ENCODE results near the gene DAP. TPM values are rescaled to one million over a fixed set of nuclear protein-coding genes. Genes with fewer than 3 reads are reported as not detected.

DAP gene
- total and polyA plus RNA-seq, 4 donors, result 27.2 to 80.8 (median 58.3) TPM

- no peak for DNase-seq (ENCODE audit: low read depth in 4 of 6, low spot score in 6 of 6)
- Histone ChIP-seq H3K9me3 (ENCODE audit: control insufficient read depth, insufficient read depth, low read length) (no peaks in the 10 kb centered on the region), H3K4me1 (ENCODE audit: control insufficient read depth, insufficient read depth, low read length) (peaks cover 6% of the 10 kb centered on the region), H3K27ac (ENCODE audit: low read depth, low read length) (no peak overlapping the region), H3K36me3 (ENCODE audit: control insufficient read depth, insufficient read depth, low read length) (no peaks in the 10 kb centered on the region), H3K27me3 (ENCODE audit: control insufficient read depth, insufficient read depth, low read length) (no peaks in the 10 kb centered on the region), H3K4me3 (ENCODE audit: low read depth, low read length) (no peak overlapping the region)
Measured at GRCh38 chr5:10737880-10738279, 23.2 kb downstream of the DAP start.

DNA sequence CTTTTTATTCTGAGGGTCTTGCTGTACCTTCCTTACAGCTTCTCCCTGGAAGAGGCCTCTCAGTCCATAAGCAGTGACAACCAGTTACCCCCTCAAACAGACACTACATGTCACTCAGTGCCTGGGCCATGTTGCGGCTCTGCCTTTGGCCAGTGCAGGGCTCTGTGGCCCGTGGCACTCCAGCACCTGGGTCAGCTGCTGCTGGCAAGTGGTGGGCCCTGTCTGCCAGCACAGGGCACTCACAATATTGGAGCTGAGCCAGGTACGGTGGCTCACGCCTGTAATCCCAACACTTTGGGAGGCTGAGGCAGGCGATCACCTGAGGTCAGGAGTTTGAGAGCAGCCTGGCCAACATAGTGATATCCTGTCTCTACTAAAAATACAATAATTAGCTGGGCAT lies 24.2 kb downstream of the DAP start:
- Histone ChIP-seq H3K27me3 (ENCODE audit: control insufficient read depth, insufficient read depth, low read length) (no peaks in the 10 kb centered on the region), H3K9me3 (ENCODE audit: control insufficient read depth, insufficient read depth, low read length) (no peaks in the 10 kb centered on the region), H3K4me1 (ENCODE audit: control insufficient read depth, insufficient read depth, low read length) (peaks cover 6% of the 10 kb centered on the region), H3K27ac (ENCODE audit: low read depth, low read length) (no peak overlapping the region), H3K36me3 (ENCODE audit: control insufficient read depth, insufficient read depth, low read length) (no peaks in the 10 kb centered on the region), H3K4me3 (ENCODE audit: low read depth, low read length) (no peak overlapping the region)
- DNase-seq (ENCODE audit: low read depth in 4 of 6, low spot score in 6 of 6), result no peak
- WGBS (ENCODE audit: insufficient coverage), result 86% methylated on average over 4 of the region's 5 CpGs

DNA sequence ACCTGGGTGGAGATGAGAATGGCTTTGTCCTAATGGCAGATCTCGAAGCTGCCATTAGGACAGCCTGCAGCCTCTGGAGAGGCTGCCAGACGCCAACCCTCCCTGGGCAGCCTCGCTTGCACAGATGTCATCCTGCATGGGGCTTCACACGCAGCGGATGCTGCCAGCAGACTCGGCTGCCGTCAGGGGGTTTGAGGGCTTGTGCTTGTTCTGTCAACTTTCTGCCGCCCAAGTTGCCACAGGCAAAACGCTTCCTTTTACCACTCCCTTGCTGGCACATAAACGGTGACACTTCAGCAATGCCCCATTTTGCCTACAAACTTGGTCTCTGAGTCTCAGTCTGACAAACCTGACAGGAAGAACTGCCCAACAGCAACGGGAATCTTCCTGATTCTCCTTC lies 24.7 kb downstream of the DAP start:
- H3K27ac ChIP-seq (ENCODE audit: low read depth, low read length), result no peak overlapping the region
- WGBS (ENCODE audit: insufficient coverage), result 85% methylated on average over 10 of the region's 11 CpGs
- peaks cover 6% of the 10 kb centered on the region for H3K4me1 ChIP-seq (ENCODE audit: control insufficient read depth, insufficient read depth, low read length)
- H3K36me3 ChIP-seq (ENCODE audit: control insufficient read depth, insufficient read depth, low read length), result no peaks in the 10 kb centered on the region
- H3K9me3 ChIP-seq (ENCODE audit: control insufficient read depth, insufficient read depth, low read length), result no peaks in the 10 kb centered on the region
- DNase-seq (ENCODE audit: low read depth in 4 of 6, low spot score in 6 of 6), result peak in 1 of 6 donors; percentile 89
- no peaks in the 10 kb centered on the region for H3K27me3 ChIP-seq (ENCODE audit: control insufficient read depth, insufficient read depth, low read length)
- no peak overlapping the region for H3K4me3 ChIP-seq (ENCODE audit: low read depth, low read length)

GRCh38 chr5:10735569-10736276 lies 25.3 kb downstream of the DAP start:
- WGBS (ENCODE audit: insufficient coverage), result 85% methylated on average over 7 of the region's 8 CpGs
- Histone ChIP-seq H3K9me3 (ENCODE audit: control insufficient read depth, insufficient read depth, low read length) (no peaks in the 10 kb centered on the region), H3K27ac (ENCODE audit: low read depth, low read length) (no peak overlapping the region), H3K36me3 (ENCODE audit: control insufficient read depth, insufficient read depth, low read length) (no peaks in the 10 kb centered on the region), H3K4me1 (ENCODE audit: control insufficient read depth, insufficient read depth, low read length) (peaks cover 6% of the 10 kb centered on the region), H3K4me3 (ENCODE audit: low read depth, low read length) (no peak overlapping the region), H3K27me3 (ENCODE audit: control insufficient read depth, insufficient read depth, low read length) (no peaks in the 10 kb centered on the region)
- peak in 1 of 6 donors; percentile 42 for DNase-seq (ENCODE audit: low read depth in 4 of 6, low spot score in 6 of 6)

DNA sequence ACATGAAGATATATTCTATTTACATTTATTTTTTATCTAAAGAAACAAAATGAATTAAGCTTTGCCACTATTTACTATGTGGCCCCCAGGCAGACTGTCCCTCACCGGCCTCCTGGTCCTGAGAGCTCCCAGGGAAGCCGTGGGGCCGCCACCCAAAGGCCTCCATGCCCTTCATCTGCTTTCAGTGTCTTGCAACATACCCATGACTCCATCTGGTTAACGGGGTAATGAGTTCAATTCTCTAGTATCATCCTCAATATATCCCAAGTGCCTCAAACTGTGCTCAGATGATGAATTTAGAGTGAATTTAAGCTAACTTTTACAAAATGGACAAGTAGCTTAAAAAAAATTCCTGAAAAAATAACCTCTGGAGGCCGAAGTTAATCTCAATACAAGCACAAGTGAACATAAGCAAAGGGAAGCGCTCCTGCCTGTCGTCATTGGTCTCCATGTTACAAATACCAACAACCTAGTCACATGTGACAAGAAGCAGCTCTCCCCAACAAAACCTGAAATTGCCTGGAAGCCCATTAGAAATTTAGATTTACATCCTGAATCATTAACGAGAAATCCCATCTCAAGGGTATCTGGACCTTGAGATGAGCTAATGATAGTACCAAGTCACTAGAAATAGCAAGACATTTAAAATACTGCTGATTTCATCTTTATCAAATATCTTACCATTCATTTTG lies 26.1 kb downstream of the DAP start:
- Histone ChIP-seq H3K27ac (ENCODE audit: low read depth, low read length) (no peak overlapping the region), H3K9me3 (ENCODE audit: control insufficient read depth, insufficient read depth, low read length) (no peaks in the 10 kb centered on the region), H3K27me3 (ENCODE audit: control insufficient read depth, insufficient read depth, low read length) (no peaks in the 10 kb centered on the region), H3K36me3 (ENCODE audit: control insufficient read depth, insufficient read depth, low read length) (no peaks in the 10 kb centered on the region), H3K4me3 (ENCODE audit: low read depth, low read length) (no peak overlapping the region), H3K4me1 (ENCODE audit: control insufficient read depth, insufficient read depth, low read length) (peaks cover 6% of the 10 kb centered on the region)
- 74% methylated on average over 6 of the region's 8 CpGs for WGBS (ENCODE audit: insufficient coverage)
- DNase-seq (ENCODE audit: low read depth in 4 of 6, low spot score in 6 of 6), result no peak

- H3K4me3 ChIP-seq (ENCODE audit: low read depth, low read length), result no peak overlapping the region
- no peak overlapping the region for H3K27ac ChIP-seq (ENCODE audit: low read depth, low read length)
- DNase-seq (ENCODE audit: low read depth in 4 of 6, low spot score in 6 of 6), result peak in 2 of 6 donors; percentile 16 to 87
- H3K27me3 ChIP-seq (ENCODE audit: control insufficient read depth, insufficient read depth, low read length), result no peaks in the 10 kb centered on the region
- H3K9me3 ChIP-seq (ENCODE audit: control insufficient read depth, insufficient read depth, low read length), result no peaks in the 10 kb centered on the region
- H3K4me1 ChIP-seq (ENCODE audit: control insufficient read depth, insufficient read depth, low read length), result peaks cover 6% of the 10 kb centered on the region
- no peaks in the 10 kb centered on the region for H3K36me3 ChIP-seq (ENCODE audit: control insufficient read depth, insufficient read depth, low read length)
- WGBS (ENCODE audit: insufficient coverage), result 60% methylated on average over 5 of the region's 11 CpGs
Measured at GRCh38 chr5:10734037-10734709, 26.9 kb downstream of the DAP start.

- Histone ChIP-seq H3K4me1 (ENCODE audit: control insufficient read depth, insufficient read depth, low read length) (peaks cover 6% of the 10 kb centered on the region), H3K4me3 (ENCODE audit: low read depth, low read length) (no peak overlapping the region), H3K9me3 (ENCODE audit: control insufficient read depth, insufficient read depth, low read length) (no peaks in the 10 kb centered on the region), H3K27me3 (ENCODE audit: control insufficient read depth, insufficient read depth, low read length) (no peaks in the 10 kb centered on the region), H3K27ac (ENCODE audit: low read depth, low read length) (no peak overlapping the region), H3K36me3 (ENCODE audit: control insufficient read depth, insufficient read depth, low read length) (no peaks in the 10 kb centered on the region)
- no peak for DNase-seq (ENCODE audit: low read depth in 4 of 6, low spot score in 6 of 6)
- no CpG with 5 or more reads among the region's 2 CpGs for WGBS (ENCODE audit: insufficient coverage)
Measured at GRCh38 chr5:10733426-10733825, 27.6 kb downstream of the DAP start.

GRCh38 chr5:10731913-10732312 lies 29.1 kb downstream of the DAP start:
- WGBS (ENCODE audit: insufficient coverage), result 100% methylated on average over 1 of the region's 1 CpG
- H3K4me3 ChIP-seq (ENCODE audit: low read depth, low read length), result no peak overlapping the region
- H3K9me3 ChIP-seq (ENCODE audit: control insufficient read depth, insufficient read depth, low read length), result no peaks in the 10 kb centered on the region
- H3K4me1 ChIP-seq (ENCODE audit: control insufficient read depth, insufficient read depth, low read length), result peaks cover 6% of the 10 kb centered on the region
- no peak overlapping the region for H3K27ac ChIP-seq (ENCODE audit: low read depth, low read length)
- no peak for DNase-seq (ENCODE audit: low read depth in 4 of 6, low spot score in 6 of 6)
- H3K36me3 ChIP-seq (ENCODE audit: control insufficient read depth, insufficient read depth, low read length), result peaks cover 4% of the 10 kb centered on the region
- no peaks in the 10 kb centered on the region for H3K27me3 ChIP-seq (ENCODE audit: control insufficient read depth, insufficient read depth, low read length)

DNA sequence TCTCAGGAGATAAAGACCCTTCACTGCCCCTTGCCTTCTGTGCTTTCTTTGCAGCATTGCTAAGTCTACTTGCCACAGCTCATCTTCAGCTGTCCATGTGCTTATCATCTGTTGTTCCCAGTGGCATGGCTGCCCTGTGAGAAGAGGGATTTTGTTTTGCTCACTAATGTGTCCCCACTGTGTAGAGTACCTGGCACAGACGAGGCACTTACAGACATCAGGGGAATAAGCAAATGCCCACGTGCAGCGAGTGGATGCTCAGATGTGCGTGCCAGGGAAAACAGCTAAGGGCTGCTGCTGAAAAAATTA lies 31.0 kb downstream of the DAP start:
- H3K4me3 ChIP-seq (ENCODE audit: low read depth, low read length), result no peak overlapping the region
- no peaks in the 10 kb centered on the region for H3K4me1 ChIP-seq (ENCODE audit: control insufficient read depth, insufficient read depth, low read length)
- no peaks in the 10 kb centered on the region for H3K9me3 ChIP-seq (ENCODE audit: control insufficient read depth, insufficient read depth, low read length)
- H3K36me3 ChIP-seq (ENCODE audit: control insufficient read depth, insufficient read depth, low read length), result peaks cover 6% of the 10 kb centered on the region
- no peaks in the 10 kb centered on the region for H3K27me3 ChIP-seq (ENCODE audit: control insufficient read depth, insufficient read depth, low read length)
- 75% methylated on average over 1 of the region's 4 CpGs for WGBS (ENCODE audit: insufficient coverage)
- DNase-seq (ENCODE audit: low read depth in 4 of 6, low spot score in 6 of 6), result peak in 1 of 6 donors; percentile 19
- no peak overlapping the region for H3K27ac ChIP-seq (ENCODE audit: low read depth, low read length)
